Measurements from ENCODE around the gene FOXM1.

Gene FOXM1

DNA sequence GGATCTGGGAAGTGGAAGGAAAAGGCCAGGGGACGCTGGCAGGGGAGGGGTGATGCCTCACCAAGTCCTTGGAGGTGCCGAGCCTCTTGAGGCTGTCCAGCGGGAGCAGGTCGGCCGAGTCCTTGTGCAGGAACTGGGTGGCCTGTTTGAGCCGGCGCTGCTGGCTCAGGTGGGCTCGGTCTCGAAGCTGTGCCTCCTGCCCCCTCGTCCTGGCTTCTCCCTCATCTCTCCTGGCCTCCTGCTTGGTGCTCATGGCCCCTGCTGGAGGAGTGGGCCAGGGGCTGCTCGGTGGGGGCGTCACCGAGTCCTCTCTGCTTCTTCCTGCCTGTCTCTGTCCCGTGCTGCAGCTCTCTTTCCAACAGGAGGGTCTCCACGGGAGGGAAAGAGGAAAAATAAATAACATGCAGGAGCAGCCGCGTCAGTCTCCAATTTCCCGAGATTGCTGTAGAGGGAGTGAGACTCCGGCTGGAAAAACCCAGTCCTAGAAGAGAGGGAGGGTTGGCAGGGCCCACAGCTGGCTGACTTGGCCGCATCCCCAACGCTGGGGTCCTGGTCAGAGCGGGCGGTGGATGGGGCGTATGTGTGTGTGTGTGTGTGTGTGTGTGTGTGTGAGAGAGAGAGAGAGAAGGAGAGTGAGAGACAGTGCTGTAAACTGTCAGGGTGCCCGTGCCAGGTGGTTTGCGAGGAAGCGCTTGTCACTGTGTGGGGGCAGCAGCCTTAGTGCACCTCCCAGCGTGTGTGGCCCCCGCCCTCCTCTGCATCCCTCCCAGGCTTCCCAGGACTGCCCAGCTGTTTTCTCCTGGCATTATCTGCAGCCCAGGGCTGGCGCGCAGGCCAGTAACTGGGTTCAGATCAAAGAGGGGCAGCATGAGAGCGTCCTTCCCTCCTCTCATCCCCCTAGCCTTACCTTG lies 42.1 kb downstream of the FOXM1 start, which contains the start of gene NRIP2:
TSS of gene NRIP2 (minus strand) at position 455 of the 911 bp plus-strand sequence. CDS start at position 403, 52 bp downstream.
- TF ChIP-seq CTCF (IDR thresholded peaks at IDR 0.05; ENCODE audit: borderline replicate concordance, control extremely low read depth, extremely low read depth, insufficient read depth, missing control alignments), result no peak
- no peak for DNase-seq (ENCODE audit: low spot score)
- in situ Hi-C loops (cut with MboI; ENCODE audit: low sequenced_read_pairs, unreplicated experiment), result no loop called here

DNA sequence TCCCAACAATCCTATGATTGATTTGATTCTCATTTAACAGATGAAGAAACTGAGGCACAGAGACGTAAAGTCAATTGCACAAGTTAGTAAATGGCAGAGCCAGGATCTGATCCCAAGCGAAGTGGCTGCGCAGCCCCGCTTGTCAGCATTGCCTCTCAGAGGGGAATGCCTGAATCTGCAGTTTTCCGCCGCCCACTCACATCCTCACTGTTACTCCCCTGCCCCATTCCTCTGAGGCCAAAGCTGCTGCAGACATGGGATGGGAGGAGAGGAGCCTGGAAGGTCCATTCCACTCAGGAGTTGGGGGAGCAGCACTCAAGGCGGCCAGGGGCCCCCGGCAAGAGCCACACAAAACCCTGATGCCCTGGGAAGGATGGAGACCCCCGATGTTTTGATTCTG lies 43.2 kb downstream of the FOXM1 start:
- no peak for DNase-seq (ENCODE audit: low spot score)
- no peak for TF ChIP-seq CTCF (IDR thresholded peaks at IDR 0.05; ENCODE audit: borderline replicate concordance, control extremely low read depth, extremely low read depth, insufficient read depth, missing control alignments)
- in situ Hi-C loops (cut with MboI; ENCODE audit: low sequenced_read_pairs, unreplicated experiment), result no loop called here

DNA sequence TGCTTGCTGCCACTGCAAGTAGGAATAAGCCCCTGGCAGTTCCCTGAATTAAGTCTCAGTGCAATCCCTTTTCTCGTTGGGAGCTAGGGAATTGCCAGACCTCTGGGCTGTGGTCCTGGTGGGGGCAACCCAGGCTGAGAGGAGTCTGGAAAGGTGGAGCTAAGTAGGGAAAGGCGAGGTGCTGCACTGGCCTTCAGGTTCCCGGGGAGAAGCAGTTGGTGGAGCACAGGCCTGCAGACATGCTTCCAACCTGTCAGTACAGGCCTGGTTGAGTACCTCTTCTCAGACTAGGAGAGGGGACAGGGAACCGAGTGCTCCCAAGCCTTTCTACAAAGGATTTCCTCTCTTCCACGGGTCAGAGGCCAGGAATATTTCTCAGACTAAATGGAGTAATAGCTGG lies 43.6 kb downstream of the FOXM1 start:
- in situ Hi-C loops (cut with MboI; ENCODE audit: low sequenced_read_pairs, unreplicated experiment), result no loop called here

DNA sequence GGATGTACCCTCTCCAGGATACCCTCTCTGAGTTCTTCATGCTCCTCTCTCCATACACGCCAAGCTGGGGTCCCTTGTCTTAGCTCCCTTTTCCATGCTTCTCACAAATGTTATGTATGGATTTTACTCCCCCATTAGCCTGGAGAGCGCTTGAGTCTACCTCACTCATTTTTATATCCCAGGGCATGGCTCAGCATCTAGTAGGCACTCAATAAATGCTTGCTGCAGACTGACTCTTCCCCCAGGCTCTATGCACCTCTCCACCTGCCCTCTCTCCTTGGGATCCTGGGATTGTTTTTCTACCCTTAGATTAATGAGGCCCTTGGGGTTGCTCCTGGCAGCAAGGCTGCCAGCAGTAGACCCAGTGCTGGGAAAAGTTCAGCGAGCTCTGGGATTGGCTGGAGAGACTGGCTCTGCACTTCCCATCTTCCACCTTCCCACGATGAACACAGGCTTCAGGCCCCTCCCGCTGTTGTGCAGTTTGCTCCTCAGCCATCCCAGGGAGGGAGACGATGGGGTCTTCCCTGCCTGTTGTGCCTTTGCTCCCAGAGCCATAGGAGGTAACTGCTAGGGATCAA lies 44.3 kb downstream of the FOXM1 start:
- in situ Hi-C loops (cut with MboI; ENCODE audit: low sequenced_read_pairs, unreplicated experiment), result no loop called here
- no peak for DNase-seq (ENCODE audit: low spot score)
- TF ChIP-seq CTCF (IDR thresholded peaks at IDR 0.05; ENCODE audit: borderline replicate concordance, control extremely low read depth, extremely low read depth, insufficient read depth, missing control alignments), result no peak

More for the DNA sequence above, 43.6 kb downstream of the FOXM1 start:
- no peak for TF ChIP-seq CTCF (IDR thresholded peaks at IDR 0.05; ENCODE audit: borderline replicate concordance, control extremely low read depth, extremely low read depth, insufficient read depth, missing control alignments)
- DNase-seq (ENCODE audit: low spot score), result no peak

GRCh38 chr12:2829275-2829674 lies 47.7 kb downstream of the FOXM1 start:
- no peak for DNase-seq (ENCODE audit: low spot score)
- TF ChIP-seq CTCF (IDR thresholded peaks at IDR 0.05; ENCODE audit: borderline replicate concordance, control extremely low read depth, extremely low read depth, insufficient read depth, missing control alignments), result no peak
- in situ Hi-C loops (cut with MboI; ENCODE audit: low sequenced_read_pairs, unreplicated experiment), result no loop called here

DNA sequence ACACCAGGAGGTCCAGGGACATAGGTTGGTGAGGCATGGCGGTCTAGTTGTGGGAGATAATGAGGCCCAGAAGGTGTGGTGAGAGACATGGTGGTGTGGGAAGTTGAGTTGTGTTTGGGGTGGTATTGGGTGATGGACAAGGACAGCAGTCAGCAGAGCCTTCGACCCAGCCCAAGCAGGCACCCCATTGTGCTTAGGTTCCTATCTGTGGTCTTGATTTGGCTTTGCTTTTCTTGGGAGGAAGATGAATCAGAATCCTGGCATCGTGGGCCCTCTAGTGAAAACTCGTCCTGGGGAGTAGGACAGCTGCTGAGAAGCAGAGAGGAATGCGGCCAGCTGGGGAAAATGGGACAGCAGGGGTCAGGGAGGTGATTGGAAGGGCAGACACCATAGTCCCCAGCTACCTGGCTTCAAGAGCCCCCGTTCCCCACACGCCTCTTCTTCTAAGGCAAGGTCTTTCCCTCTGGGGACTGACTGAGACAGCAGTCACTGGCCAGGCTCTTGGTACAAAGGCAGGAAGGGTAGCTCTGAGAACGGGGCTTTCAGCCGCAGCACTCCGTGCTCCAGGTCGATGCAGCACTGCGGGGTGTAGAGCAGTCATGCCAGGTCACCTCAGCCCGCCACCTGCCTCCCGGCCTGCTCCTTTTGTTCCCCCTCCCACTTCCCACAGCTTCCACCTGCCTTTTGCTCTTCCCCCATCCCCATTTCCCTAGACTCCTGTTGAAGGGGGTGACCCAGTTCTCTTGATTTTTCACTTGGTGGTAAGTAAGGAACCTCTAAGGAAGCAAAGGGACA lies 50.1 kb downstream of the FOXM1 start:
- no peak for TF ChIP-seq CTCF (IDR thresholded peaks at IDR 0.05; ENCODE audit: borderline replicate concordance, control extremely low read depth, extremely low read depth, insufficient read depth, missing control alignments)
- no peak for DNase-seq (ENCODE audit: low spot score)
- in situ Hi-C loops (cut with MboI; ENCODE audit: low sequenced_read_pairs, unreplicated experiment), result no loop called here
